Thymus (tissue), 11 donors: ENCODE measurements around the gene UNC5C. TPM values are rescaled to one million over a fixed set of nuclear protein-coding genes. Genes with fewer than 3 reads are reported as not detected.

ENCODE experiments used
- DNase-seq, 9 donors: peaks; one replicate each; pipeline ENCODE4 v3.0.0-alpha.2; 2013; ENCODE audit warnings: low spot score in 9 of 9, low read depth in 6 of 9, missing footprints in 1 of 9
- H3K27ac ChIP-seq, 2 donors: one replicate each; pipeline ENCODE4 v1.5.1; 2013; ENCODE audit warnings: control low read depth in 1 of 2, low read depth in 1 of 2, low read length in 1 of 2, mild to moderate bottlenecking in 1 of 2, moderate library complexity in 1 of 2
- H3K27me3 ChIP-seq, 2 donors: one replicate each; pipeline ENCODE4 v1.5.1; 2013; ENCODE audit warnings: low read length in 1 of 2; ENCODE audit not compliant: control insufficient read depth in 2 of 2, insufficient read depth in 1 of 2
- H3K36me3 ChIP-seq, 2 donors: one replicate each; pipeline ENCODE4 v1.5.1; 2013; ENCODE audit warnings: low read length in 1 of 2, mild to moderate bottlenecking in 1 of 2, moderate library complexity in 1 of 2; ENCODE audit not compliant: control insufficient read depth in 2 of 2, insufficient read depth in 2 of 2
- H3K4me1 ChIP-seq, 2 donors: one replicate each; pipeline ENCODE4 v1.5.1; 2013; ENCODE audit warnings: low read length in 2 of 2; ENCODE audit not compliant: control insufficient read depth in 2 of 2, insufficient read depth in 2 of 2
- H3K4me3 ChIP-seq, 2 donors: one replicate each; pipeline ENCODE4 v1.5.1; 2013; ENCODE audit warnings: low read length in 2 of 2, control low read depth in 1 of 2, mild to moderate bottlenecking in 1 of 2
- H3K9me3 ChIP-seq, 2 donors: one replicate each; pipeline ENCODE4 v1.5.1; 2013; ENCODE audit warnings: low read length in 1 of 2, mild to moderate bottlenecking in 1 of 2; ENCODE audit not compliant: control insufficient read depth in 2 of 2, insufficient read depth in 1 of 2
- WGBS: extraction: QIAGEN DNeasy Blood & Tissue Kit; methylation state at CpG from one replicate; pipeline ENCODE4 v1.1.7; 2013; 5-methylcytosine and 5-hydroxymethylcytosine counted together
- polyA plus RNA-seq: library from polyadenylated mRNA; stranded (reverse); fragments of 200-250 nt; gene quantifications from one replicate; pipeline ENCODE4 v1.2.3, GENCODE V29; 2013
- total RNA-seq: library from RNA; stranded (reverse); fragments of 120-200 nt; gene quantifications from one replicate; pipeline ENCODE4 v1.2.4, GENCODE V29; 2013
- donor health status: healthy.

The UNC5C gene
- total and polyA plus RNA-seq, 2 donors, result 0.98 to 1.8 TPM

- Histone ChIP-seq H3K4me3 (no peak overlapping the region), H3K27ac (no peak overlapping the region), H3K36me3 (no peaks in the 10 kb centered on the region), H3K4me1 (peaks cover 0 to 39% of the 10 kb centered on the region in 2 donors), H3K9me3 (peaks cover 0 to 3% of the 10 kb centered on the region in 2 donors), H3K27me3 (no peaks in the 10 kb centered on the region)
- no peak for DNase-seq
- 100% methylated on average over 3 of the region's 3 CpGs for WGBS
These were observed 357.2 kb downstream of the UNC5C start for GRCh38 chr4:95191537-95191936.

GRCh38 chr4:95190751-95191436, 357.9 kb downstream of the UNC5C start:
- Histone ChIP-seq H3K27ac (peak overlapping the region in 1 of 2 donors; percentile 1), H3K4me3 (no peak overlapping the region), H3K36me3 (no peaks in the 10 kb centered on the region), H3K4me1 (peaks cover 0 to 39% of the 10 kb centered on the region in 2 donors), H3K9me3 (peaks cover 0 to 3% of the 10 kb centered on the region in 2 donors), H3K27me3 (no peaks in the 10 kb centered on the region)
- DNase-seq, result no peak
- WGBS, result 93% methylated on average over 9 of the region's 9 CpGs

GRCh38 chr4:95188701-95189370, 359.9 kb downstream of the UNC5C start:
- no peaks in the 10 kb centered on the region for H3K36me3 ChIP-seq
- H3K4me1 ChIP-seq, result peaks cover 0 to 36% of the 10 kb centered on the region in 2 donors
- H3K4me3 ChIP-seq, result no peak overlapping the region
- peak overlapping the region; percentile 58 to 85 for H3K27ac ChIP-seq
- no peaks in the 10 kb centered on the region for H3K27me3 ChIP-seq
- H3K9me3 ChIP-seq, result peaks cover 0 to 3% of the 10 kb centered on the region in 2 donors
- peak; percentile 39 to 85 (median 62) for DNase-seq
- 60% methylated on average over 5 of the region's 5 CpGs for WGBS

- Histone ChIP-seq H3K4me3 (no peak overlapping the region), H3K27me3 (no peaks in the 10 kb centered on the region), H3K4me1 (peaks cover 0 to 39% of the 10 kb centered on the region in 2 donors), H3K9me3 (peaks cover 0 to 3% of the 10 kb centered on the region in 2 donors), H3K36me3 (no peaks in the 10 kb centered on the region), H3K27ac (no peak overlapping the region)
- no peak for DNase-seq
- WGBS, result 96% methylated on average over 8 of the region's 8 CpGs
These were observed 362.1 kb downstream of the UNC5C start for GRCh38 chr4:95186666-95187065.

- WGBS, result 96% methylated on average over 5 of the region's 5 CpGs
- Histone ChIP-seq H3K4me3 (no peak overlapping the region), H3K9me3 (no peaks in the 10 kb centered on the region), H3K4me1 (peaks cover 0 to 35% of the 10 kb centered on the region in 2 donors), H3K27me3 (no peaks in the 10 kb centered on the region), H3K36me3 (no peaks in the 10 kb centered on the region), H3K27ac (no peak overlapping the region)
- no peak for DNase-seq
These were observed 364.9 kb downstream of the UNC5C start for GRCh38 chr4:95183656-95184408.

- WGBS, result 50% methylated on average over 2 of the region's 2 CpGs
- Histone ChIP-seq H3K27ac (no peak overlapping the region), H3K4me3 (no peak overlapping the region), H3K9me3 (peaks cover 0 to 7% of the 10 kb centered on the region in 2 donors), H3K36me3 (no peaks in the 10 kb centered on the region), H3K4me1 (peaks cover 0 to 25% of the 10 kb centered on the region in 2 donors), H3K27me3 (no peaks in the 10 kb centered on the region)
- DNase-seq, result no peak
These were observed 366.8 kb downstream of the UNC5C start for GRCh38 chr4:95181996-95182306.

GRCh38 chr4:95181243-95181995, 367.4 kb downstream of the UNC5C start:
- Histone ChIP-seq H3K27ac (peak overlapping the region in 1 of 2 donors; percentile 36), H3K36me3 (no peaks in the 10 kb centered on the region), H3K27me3 (no peaks in the 10 kb centered on the region), H3K9me3 (peaks cover 0 to 10% of the 10 kb centered on the region in 2 donors), H3K4me3 (no peak overlapping the region), H3K4me1 (peaks cover 0 to 25% of the 10 kb centered on the region in 2 donors)
- WGBS, result 80% methylated on average over 18 of the region's 18 CpGs
- DNase-seq, result peak in 2 of 9 donors; percentile 30 to 49

- Histone ChIP-seq H3K9me3 (peaks cover 0 to 10% of the 10 kb centered on the region in 2 donors), H3K4me3 (no peak overlapping the region), H3K27me3 (no peaks in the 10 kb centered on the region), H3K27ac (peak overlapping the region in 1 of 2 donors; percentile 36), H3K36me3 (no peaks in the 10 kb centered on the region), H3K4me1 (peaks cover 0 to 25% of the 10 kb centered on the region in 2 donors)
- WGBS, result 98% methylated on average over 10 of the region's 10 CpGs
- no peak for DNase-seq
These were observed 368.1 kb downstream of the UNC5C start for GRCh38 chr4:95180531-95181242.
